Testis (tissue), 2 donors: ENCODE results near the gene ARVCF.

ENCODE experiments used
- POLR2A ChIP-seq: fragments of 450-650 bp; IDR thresholded peaks from one replicate; pipeline ENCODE4 v1.6.1; 2017; ENCODE audit warnings: antibody characterized with exemption, mild to moderate bottlenecking, moderate library complexity
- TF ChIP-seq, protein P1 (sequence below), 3 experiments: fragments of 450-650 bp in 2 of 3; fragments of 200-600 bp in 1 of 3; sonication (generic) in 1 of 3; IDR thresholded peaks; one replicate each; pipeline ENCODE4 v1.5.1; 2016 to 2019; ENCODE audit warnings: antibody characterized with exemption in 3 of 3, mild to moderate bottlenecking in 2 of 3, moderate library complexity in 1 of 3

DNA sequence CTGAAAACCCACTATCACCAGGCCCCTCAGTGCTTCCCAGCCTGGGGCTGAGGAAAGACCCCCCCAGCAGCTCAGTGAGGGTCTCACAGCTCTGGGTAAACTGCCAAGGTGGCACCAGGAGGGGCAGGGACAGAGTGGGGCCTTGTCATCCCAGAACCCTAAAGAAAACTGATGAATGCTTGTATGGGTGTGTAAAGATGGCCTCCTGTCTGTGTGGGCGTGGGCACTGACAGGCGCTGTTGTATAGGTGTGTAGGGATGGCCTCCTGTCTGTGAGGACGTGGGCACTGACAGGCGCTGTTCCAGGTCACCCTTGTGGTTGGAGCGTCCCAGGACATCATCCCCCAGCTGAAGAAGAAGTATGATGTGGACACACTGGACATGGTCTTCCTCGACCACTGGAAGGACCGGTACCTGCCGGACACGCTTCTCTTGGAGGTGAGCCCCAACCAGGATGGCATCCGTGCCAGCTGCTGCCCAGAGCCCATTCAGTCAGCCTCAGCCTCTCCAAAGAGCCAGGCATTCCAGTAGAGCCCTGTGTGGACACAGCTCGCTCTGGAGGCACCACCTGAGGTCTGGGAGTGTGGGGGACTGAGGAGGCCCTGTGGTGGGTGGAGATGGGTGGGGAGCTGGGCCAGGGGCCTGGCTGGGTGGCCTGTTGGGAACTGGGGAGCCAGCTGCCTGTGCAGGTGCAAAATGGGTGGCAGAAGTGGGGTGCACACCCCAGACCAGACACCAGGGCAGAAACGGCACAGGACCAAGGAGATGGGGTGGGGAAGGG lies 52.6 kb downstream of the ARVCF start:
- TF ChIP-seq, protein P1, sequence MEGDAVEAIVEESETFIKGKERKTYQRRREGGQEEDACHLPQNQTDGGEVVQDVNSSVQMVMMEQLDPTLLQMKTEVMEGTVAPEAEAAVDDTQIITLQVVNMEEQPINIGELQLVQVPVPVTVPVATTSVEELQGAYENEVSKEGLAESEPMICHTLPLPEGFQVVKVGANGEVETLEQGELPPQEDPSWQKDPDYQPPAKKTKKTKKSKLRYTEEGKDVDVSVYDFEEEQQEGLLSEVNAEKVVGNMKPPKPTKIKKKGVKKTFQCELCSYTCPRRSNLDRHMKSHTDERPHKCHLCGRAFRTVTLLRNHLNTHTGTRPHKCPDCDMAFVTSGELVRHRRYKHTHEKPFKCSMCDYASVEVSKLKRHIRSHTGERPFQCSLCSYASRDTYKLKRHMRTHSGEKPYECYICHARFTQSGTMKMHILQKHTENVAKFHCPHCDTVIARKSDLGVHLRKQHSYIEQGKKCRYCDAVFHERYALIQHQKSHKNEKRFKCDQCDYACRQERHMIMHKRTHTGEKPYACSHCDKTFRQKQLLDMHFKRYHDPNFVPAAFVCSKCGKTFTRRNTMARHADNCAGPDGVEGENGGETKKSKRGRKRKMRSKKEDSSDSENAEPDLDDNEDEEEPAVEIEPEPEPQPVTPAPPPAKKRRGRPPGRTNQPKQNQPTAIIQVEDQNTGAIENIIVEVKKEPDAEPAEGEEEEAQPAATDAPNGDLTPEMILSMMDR (IDR thresholded peaks at IDR 0.05): no peak
- no peak for TF ChIP-seq POLR2A
